ENCODE measurements around the gene PRKD2.

DNA sequence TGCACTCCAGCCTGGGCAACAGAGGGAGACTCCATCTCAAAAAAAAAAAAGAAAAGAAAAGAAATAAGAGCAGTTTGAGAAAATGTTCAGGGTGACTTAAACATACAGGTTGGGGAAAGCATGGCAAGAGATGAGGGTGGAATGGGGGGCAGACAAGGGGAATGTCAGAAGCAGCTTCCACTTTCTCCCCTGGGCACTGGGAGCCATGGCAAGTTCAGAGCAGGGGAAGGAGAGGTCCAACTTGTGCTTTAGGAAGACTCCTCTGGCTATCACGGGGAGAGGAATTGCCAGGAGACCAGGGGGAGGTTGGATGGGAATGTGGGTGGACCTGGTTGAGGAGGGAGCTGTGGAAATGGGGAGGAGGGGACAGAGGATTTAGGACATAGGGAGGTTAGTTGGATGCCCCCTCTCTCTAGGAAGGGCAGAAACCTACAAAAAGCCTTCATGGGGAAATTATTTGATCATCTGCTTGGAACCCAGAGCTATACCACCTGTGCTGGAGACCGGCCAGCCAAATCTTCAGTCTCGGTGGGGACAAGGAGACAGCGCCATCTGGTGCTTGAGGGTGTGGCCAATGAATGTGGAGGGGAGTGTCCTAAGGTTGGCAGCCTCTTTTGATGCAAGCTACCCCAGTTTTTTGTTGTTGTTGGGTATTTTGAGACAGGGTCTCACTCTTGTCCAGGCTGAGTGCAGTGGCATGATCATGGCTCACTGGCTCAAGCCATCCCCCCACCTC, 36.7 kb upstream of the PRKD2 start:
- TF ChIP-seq, protein P1, sequence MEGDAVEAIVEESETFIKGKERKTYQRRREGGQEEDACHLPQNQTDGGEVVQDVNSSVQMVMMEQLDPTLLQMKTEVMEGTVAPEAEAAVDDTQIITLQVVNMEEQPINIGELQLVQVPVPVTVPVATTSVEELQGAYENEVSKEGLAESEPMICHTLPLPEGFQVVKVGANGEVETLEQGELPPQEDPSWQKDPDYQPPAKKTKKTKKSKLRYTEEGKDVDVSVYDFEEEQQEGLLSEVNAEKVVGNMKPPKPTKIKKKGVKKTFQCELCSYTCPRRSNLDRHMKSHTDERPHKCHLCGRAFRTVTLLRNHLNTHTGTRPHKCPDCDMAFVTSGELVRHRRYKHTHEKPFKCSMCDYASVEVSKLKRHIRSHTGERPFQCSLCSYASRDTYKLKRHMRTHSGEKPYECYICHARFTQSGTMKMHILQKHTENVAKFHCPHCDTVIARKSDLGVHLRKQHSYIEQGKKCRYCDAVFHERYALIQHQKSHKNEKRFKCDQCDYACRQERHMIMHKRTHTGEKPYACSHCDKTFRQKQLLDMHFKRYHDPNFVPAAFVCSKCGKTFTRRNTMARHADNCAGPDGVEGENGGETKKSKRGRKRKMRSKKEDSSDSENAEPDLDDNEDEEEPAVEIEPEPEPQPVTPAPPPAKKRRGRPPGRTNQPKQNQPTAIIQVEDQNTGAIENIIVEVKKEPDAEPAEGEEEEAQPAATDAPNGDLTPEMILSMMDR (IDR thresholded peaks at IDR 0.05; ENCODE audit: borderline replicate concordance, extremely low read depth, low read length, poor library complexity, severe bottlenecking) = peak; percentile 87
- no peak for TF ChIP-seq EZH2 (IDR thresholded peaks at IDR 0.05; ENCODE audit: borderline replicate concordance, low read depth, low read length, severe bottlenecking)

Data from DND-41 (cell line).